ENCODE results near the gene TESK2. TPM values are rescaled to one million over a fixed set of nuclear protein-coding genes. Genes with fewer than 3 reads are reported as not detected.

TESK2 gene
- total and polyA plus RNA-seq, 2 donors from 2014 or later: 1.6 to 2.7 TPM

- Histone ChIP-seq H3K4me1 (ENCODE audit: control insufficient read depth in 2 of 3, insufficient read depth in 2 of 3, low read depth in 1 of 3, low read length in 3 of 3) (no peaks in the 10 kb centered on the region), H3K9me3 (ENCODE audit: control insufficient read depth in 2 of 3, insufficient read depth in 1 of 3, low read length in 3 of 3) (no peaks in the 10 kb centered on the region), H3K4me3 (ENCODE audit: low read length in 3 of 3) (no peak overlapping the region), H3K27me3 (ENCODE audit: control insufficient read depth, insufficient read depth, low read length) (no peaks in the 10 kb centered on the region), H3K36me3 (ENCODE audit: control insufficient read depth in 2 of 3, insufficient read depth in 3 of 3, low read length in 3 of 3) (no peaks in the 10 kb centered on the region), H3K9ac (ENCODE audit: low read length in 3 of 3) (no peak overlapping the region), H3K27ac (ENCODE audit: low read depth in 2 of 2, low read length in 2 of 2) (no peak overlapping the region)
- intact Hi-C loops (cut with DNase I): no loop called here
- FAIRE-seq (no peak), DNase-seq (no peak)
- TF ChIP-seq CTCF (IDR thresholded peaks at IDR 0.05; ENCODE audit: borderline replicate concordance, extremely low read depth, insufficient read depth): no peak
Measured at GRCh38 chr1:45412899-45413298, 78.1 kb downstream of the TESK2 start.

- no peak overlapping the region for H3K27ac ChIP-seq (ENCODE audit: low read depth in 2 of 2, low read length in 2 of 2)
- H3K9ac ChIP-seq (ENCODE audit: low read length in 3 of 3): no peak overlapping the region
- intact Hi-C loops (cut with DNase I): no loop called here
- no peaks in the 10 kb centered on the region for H3K36me3 ChIP-seq (ENCODE audit: control insufficient read depth in 2 of 3, insufficient read depth in 3 of 3, low read length in 3 of 3)
- H3K27me3 ChIP-seq (ENCODE audit: control insufficient read depth, insufficient read depth, low read length): no peaks in the 10 kb centered on the region
- no peak for TF ChIP-seq CTCF (IDR thresholded peaks at IDR 0.05; ENCODE audit: borderline replicate concordance, extremely low read depth, insufficient read depth)
- H3K4me1 ChIP-seq (ENCODE audit: control insufficient read depth in 2 of 3, insufficient read depth in 2 of 3, low read depth in 1 of 3, low read length in 3 of 3): no peaks in the 10 kb centered on the region
- FAIRE-seq (no peak), DNase-seq (no peak)
- no peaks in the 10 kb centered on the region for H3K9me3 ChIP-seq (ENCODE audit: control insufficient read depth in 2 of 3, insufficient read depth in 1 of 3, low read length in 3 of 3)
- no peak overlapping the region for H3K4me3 ChIP-seq (ENCODE audit: low read length in 3 of 3)
Measured at GRCh38 chr1:45411510-45411899, 79.5 kb downstream of the TESK2 start.

GRCh38 chr1:45410850-45411509, 80.0 kb downstream of the TESK2 start:
- H3K36me3 ChIP-seq (ENCODE audit: control insufficient read depth in 2 of 3, insufficient read depth in 3 of 3, low read length in 3 of 3): no peaks in the 10 kb centered on the region
- intact Hi-C loops (cut with DNase I): no loop called here
- H3K9me3 ChIP-seq (ENCODE audit: control insufficient read depth in 2 of 3, insufficient read depth in 1 of 3, low read length in 3 of 3): no peaks in the 10 kb centered on the region
- H3K4me1 ChIP-seq (ENCODE audit: control insufficient read depth in 2 of 3, insufficient read depth in 2 of 3, low read depth in 1 of 3, low read length in 3 of 3): no peaks in the 10 kb centered on the region
- no peak overlapping the region for H3K27ac ChIP-seq (ENCODE audit: low read depth in 2 of 2, low read length in 2 of 2)
- TF ChIP-seq CTCF (IDR thresholded peaks at IDR 0.05; ENCODE audit: borderline replicate concordance, extremely low read depth, insufficient read depth): no peak
- no peak overlapping the region for H3K9ac ChIP-seq (ENCODE audit: low read length in 3 of 3)
- FAIRE-seq (no peak), DNase-seq (no peak)
- H3K27me3 ChIP-seq (ENCODE audit: control insufficient read depth, insufficient read depth, low read length): no peaks in the 10 kb centered on the region
- H3K4me3 ChIP-seq (ENCODE audit: low read length in 3 of 3): no peak overlapping the region

GRCh38 chr1:45409276-45409675, 81.7 kb downstream of the TESK2 start:
- no peaks in the 10 kb centered on the region for H3K9me3 ChIP-seq (ENCODE audit: control insufficient read depth in 2 of 3, insufficient read depth in 1 of 3, low read length in 3 of 3)
- H3K27ac ChIP-seq (ENCODE audit: low read depth in 2 of 2, low read length in 2 of 2): no peak overlapping the region
- intact Hi-C loops (cut with DNase I): no loop called here
- DNase-seq (no peak), FAIRE-seq (no peak)
- no peaks in the 10 kb centered on the region for H3K36me3 ChIP-seq (ENCODE audit: control insufficient read depth in 2 of 3, insufficient read depth in 3 of 3, low read length in 3 of 3)
- no peaks in the 10 kb centered on the region for H3K4me1 ChIP-seq (ENCODE audit: control insufficient read depth in 2 of 3, insufficient read depth in 2 of 3, low read depth in 1 of 3, low read length in 3 of 3)
- H3K4me3 ChIP-seq (ENCODE audit: low read length in 3 of 3): no peak overlapping the region
- no peaks in the 10 kb centered on the region for H3K27me3 ChIP-seq (ENCODE audit: control insufficient read depth, insufficient read depth, low read length)
- H3K9ac ChIP-seq (ENCODE audit: low read length in 3 of 3): no peak overlapping the region
- no peak for TF ChIP-seq CTCF (IDR thresholded peaks at IDR 0.05; ENCODE audit: borderline replicate concordance, extremely low read depth, insufficient read depth)
